GM10847 (cell line): ENCODE measurements around the gene PRDM15.

Experiments used
- POLR2A ChIP-seq: IDR thresholded peaks from 2 replicates; pipeline ENCODE4 v1.6.1; 2011; ENCODE audit not compliant: insufficient read length; ENCODE audit errors: extremely low read depth

PRDM15 gene

GRCh38 chr21:41821756-41822431 is 57.2 kb downstream of the PRDM15 start:
- TF ChIP-seq POLR2A: no peak

DNA sequence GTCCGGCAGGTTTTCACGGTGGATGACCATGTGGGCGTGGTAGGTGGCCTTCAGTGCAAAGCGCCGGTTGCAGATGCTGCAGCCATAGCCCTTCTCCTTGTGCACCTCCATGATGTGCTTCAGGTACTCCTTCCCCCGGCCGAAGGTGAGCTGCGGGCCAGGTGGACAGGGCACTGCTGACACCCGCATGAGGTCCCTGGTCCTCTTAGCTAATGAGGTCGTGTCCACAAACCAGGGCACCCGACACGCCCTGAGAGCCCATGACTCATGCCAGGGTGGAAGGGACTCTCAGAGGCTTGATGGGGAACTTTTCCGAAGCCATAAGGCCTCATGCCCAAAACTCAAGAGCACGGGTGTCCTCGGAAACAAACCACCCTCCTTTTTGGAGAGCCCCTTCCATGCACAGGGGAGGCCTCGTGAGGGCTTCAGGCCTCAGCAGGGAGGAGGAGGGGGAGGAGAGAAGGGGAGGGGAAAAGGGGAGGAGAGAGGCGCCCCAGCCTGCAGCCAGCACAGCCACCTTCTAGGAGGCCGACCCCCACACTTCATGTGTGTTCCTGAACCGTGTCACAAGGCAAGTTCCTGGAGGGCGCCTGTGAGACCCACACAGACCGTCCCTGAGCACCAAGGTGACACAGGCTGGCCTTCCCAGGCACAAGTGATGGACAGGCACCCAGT is 57.9 kb downstream of the PRDM15 start:
- no peak for TF ChIP-seq POLR2A

DNA sequence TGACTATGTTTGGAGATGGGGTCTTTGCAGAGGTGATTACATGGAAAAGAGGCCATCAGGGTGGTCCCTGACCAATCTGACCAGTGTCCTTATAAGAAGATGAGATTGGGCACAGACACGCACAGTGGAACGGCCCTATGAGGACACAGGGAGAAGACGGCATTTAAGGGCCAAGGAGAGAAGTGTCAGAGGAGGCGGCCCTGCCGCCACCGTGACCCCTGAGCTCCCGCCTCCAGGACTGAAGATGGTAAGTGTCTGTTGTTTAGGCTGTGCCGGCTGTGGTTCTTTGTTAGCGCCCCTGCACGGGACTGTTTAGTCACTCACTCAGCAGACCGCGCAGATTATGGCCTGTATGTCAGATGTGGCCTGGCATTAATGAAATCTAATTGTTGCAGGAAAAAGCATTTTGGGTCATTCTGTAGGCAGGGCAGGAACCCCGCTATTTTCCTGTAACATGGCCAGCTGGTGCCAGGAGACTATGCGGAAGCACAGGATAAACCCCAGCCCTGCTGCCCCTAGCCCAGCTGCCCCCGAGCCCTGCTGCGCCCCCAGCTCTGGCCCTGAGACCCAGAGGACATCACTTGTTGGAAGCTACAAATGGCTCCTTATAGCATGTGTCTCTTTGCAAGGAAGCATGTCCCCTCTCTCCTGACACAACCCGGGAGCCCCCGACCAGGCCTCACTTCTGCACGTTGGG is 58.6 kb downstream of the PRDM15 start:
- TF ChIP-seq POLR2A: no peak

GRCh38 chr21:41819856-41820281 is 59.3 kb downstream of the PRDM15 start:
- no peak for TF ChIP-seq POLR2A

DNA sequence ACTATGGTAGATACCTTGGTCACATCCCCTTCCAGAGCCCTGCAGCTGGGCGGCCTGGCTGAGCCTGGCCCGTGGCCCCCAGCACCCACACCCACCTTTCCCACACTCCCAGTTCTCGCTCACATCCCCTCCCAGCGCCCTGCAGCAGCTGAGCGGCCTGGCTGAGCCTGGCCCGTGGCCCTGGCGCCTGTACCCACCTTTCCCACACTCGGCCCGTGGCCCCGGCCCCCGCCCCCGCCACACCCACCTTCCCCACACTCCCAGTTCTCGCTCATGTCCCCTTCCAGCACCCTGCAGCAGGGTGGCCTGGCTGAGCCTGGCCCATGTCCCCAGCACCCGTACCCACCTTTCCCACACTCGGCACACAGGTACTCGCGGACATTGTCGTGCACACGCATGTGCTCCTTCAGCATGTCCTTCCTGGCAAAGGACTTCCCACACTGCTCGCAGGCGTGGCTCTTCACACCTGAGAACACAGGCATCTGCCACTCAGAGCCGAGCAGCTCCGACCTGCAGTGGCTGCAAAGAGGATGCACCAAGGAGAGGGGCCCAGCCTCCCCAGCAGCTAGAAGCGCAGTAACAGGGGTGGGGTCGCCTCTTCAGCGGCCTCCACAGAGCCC is 59.8 kb downstream of the PRDM15 start:
- TF ChIP-seq POLR2A: no peak

DNA sequence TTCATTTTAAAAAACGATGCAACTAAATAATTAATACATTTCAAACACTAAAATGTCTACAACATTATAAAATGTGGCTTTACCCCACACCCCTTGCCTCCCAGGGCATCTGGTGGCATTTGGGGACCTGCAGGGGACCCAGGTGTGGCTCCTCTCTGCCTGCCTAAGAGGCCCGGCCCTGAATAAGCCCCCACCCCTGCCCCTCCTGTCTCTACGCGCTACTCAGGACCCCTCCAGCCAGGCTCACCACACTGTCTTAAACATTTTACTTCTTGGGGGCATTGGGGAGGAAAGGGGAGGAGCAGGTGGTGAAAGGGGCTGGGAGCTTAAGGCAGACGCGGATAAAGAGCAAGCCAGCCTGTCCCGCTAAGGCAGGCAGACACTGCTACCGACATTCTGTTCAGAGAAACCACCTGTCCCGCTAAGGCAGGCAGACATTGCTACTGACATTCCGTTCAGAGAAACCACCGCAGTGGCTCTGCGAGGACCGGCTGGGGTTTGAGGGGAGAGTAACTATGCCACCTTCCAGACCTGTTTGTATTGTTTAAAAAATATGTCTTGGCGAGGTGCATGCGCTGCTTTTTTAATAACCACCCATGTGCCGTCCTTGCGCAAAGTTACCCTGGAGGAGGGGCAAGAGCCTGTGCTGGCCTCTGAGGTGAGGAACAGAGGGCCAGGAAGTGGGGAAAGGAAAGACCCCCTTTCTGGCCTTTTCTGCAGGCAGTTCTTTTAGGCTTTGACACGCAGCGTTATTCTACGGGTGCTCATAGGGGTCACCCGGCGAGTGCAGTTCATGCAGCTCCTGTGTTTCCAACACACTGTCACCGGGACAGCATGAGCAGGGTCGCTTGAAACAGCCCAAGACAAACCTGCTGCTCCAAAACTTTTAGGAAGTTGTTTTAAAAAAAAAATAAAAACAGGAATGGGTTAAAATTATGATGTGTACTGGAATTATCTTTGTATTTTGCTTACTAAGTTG is 61.0 kb downstream of the PRDM15 start:
- TF ChIP-seq POLR2A: no peak

- TF ChIP-seq POLR2A: no peak
Measured at GRCh38 chr21:41817228-41817627, 61.9 kb downstream of the PRDM15 start.

- no peak for TF ChIP-seq POLR2A
Measured at GRCh38 chr21:41816583-41817165, 62.5 kb downstream of the PRDM15 start.

GRCh38 chr21:41815652-41816582 is 63.2 kb downstream of the PRDM15 start:
- no peak for TF ChIP-seq POLR2A

- TF ChIP-seq POLR2A: no peak
Measured at GRCh38 chr21:41813226-41813625, 65.9 kb downstream of the PRDM15 start.

- no peak for TF ChIP-seq POLR2A
Measured at GRCh38 chr21:41812679-41813078, 66.5 kb downstream of the PRDM15 start.

GRCh38 chr21:41810597-41810932 is 68.6 kb downstream of the PRDM15 start:
- no peak for TF ChIP-seq POLR2A

- no peak for TF ChIP-seq POLR2A
Measured at GRCh38 chr21:41809891-41810596, 69.1 kb downstream of the PRDM15 start.
